GM12878 (cell line): Measurements from ENCODE around the gene PSME3IP1. TPM values are rescaled to one million over a fixed set of nuclear protein-coding genes. Genes with fewer than 3 reads are reported as not detected.

ENCODE experiments used
- ASH2L ChIP-seq: fragments of 300-600, 200-600 bp; sonication (generic); IDR thresholded peaks from 2 replicates; pipeline ENCODE4 v1.6.1; 2017; ENCODE audit warnings: low read depth, mild to moderate bottlenecking, borderline replicate concordance
- BACH1 ChIP-seq: fragments of 450-650 bp; IDR thresholded peaks from 2 replicates; pipeline ENCODE4 v1.6.1; 2017; ENCODE audit warnings: mild to moderate bottlenecking, borderline replicate concordance
- BMI1 ChIP-seq: fragments of 450-650 bp; IDR thresholded peaks from 2 replicates; pipeline ENCODE4 v1.6.1; 2016; ENCODE audit warnings: mild to moderate bottlenecking, moderate library complexity, borderline replicate concordance
- CHD1 ChIP-seq: IDR thresholded peaks from 2 replicates; pipeline ENCODE4 v1.6.1; 2012; ENCODE audit warnings: low read depth, low read length, improper control_type of control experiment
- EED ChIP-seq: sonication (generic); IDR thresholded peaks from 2 replicates; pipeline ENCODE4 v1.6.1; 2016; ENCODE audit warnings: antibody characterized with exemption, low read depth
- EGR1 ChIP-seq, 2 experiments: IDR thresholded peaks; 1 replicate in 1 of 2; 2 replicates in 1 of 2; pipeline ENCODE4 v1.6.1; 2011 to 2012; ENCODE audit warnings: low read depth in 2 of 2, low read length in 2 of 2, borderline replicate concordance in 1 of 2, mild to moderate bottlenecking in 1 of 2, moderate library complexity in 1 of 2
- HCFC1 ChIP-seq: fragments of 150-350 bp; IDR thresholded peaks from 2 replicates; pipeline ENCODE4 v1.6.1; 2014; ENCODE audit warnings: low read length
- IKZF2 ChIP-seq, 2 experiments: fragments of 450-650 bp; IDR thresholded peaks; 2 replicates each; pipeline ENCODE4 v1.6.1; 2017; ENCODE audit warnings: mild to moderate bottlenecking in 2 of 2, moderate library complexity in 2 of 2
- KDM1A ChIP-seq: fragments of 200-600 bp; sonication (generic); IDR thresholded peaks from 2 replicates; pipeline ENCODE4 v1.6.1; 2016; ENCODE audit warnings: borderline replicate concordance
- KLF5 ChIP-seq: fragments of 450-650 bp; IDR thresholded peaks from 2 replicates; pipeline ENCODE4 v1.6.1; 2014; ENCODE audit warnings: mild to moderate bottlenecking; ENCODE audit not compliant: partially characterized antibody
- MEF2A ChIP-seq: IDR thresholded peaks from 2 replicates; pipeline ENCODE4 v1.6.1; 2011; ENCODE audit warnings: low read depth, mild to moderate bottlenecking, low read length, moderate library complexity; ENCODE audit not compliant: insufficient read depth
- MYC ChIP-seq: IDR thresholded peaks from 2 replicates; pipeline ENCODE4 v1.6.1; 2011; ENCODE audit warnings: mild to moderate bottlenecking, low read length, moderate library complexity, inconsistent platforms; ENCODE audit not compliant: insufficient read depth, insufficient replicate concordance, insufficient read length, severe bottlenecking
- NBN ChIP-seq: fragments of 450-650 bp; IDR thresholded peaks from 2 replicates; pipeline ENCODE4 v1.6.1; 2016
- NFIC ChIP-seq: IDR thresholded peaks from 2 replicates; pipeline ENCODE4 v1.6.1; 2012; ENCODE audit warnings: low read depth, mild to moderate bottlenecking, inconsistent platforms, low read length, moderate library complexity
- NFYB ChIP-seq: IDR thresholded peaks from 2 replicates; pipeline ENCODE4 v1.6.1; 2011; ENCODE audit warnings: low read depth, mild to moderate bottlenecking, low read length, improper control_type of control experiment, moderate library complexity; ENCODE audit not compliant: insufficient read depth
- NRF1 ChIP-seq: conservative IDR thresholded peaks from 2 replicates; pipeline ENCODE4 v1.6.1; 2011; ENCODE audit warnings: mild to moderate bottlenecking, low read depth, low read length, improper control_type of control experiment
- PAX8 ChIP-seq: fragments of 450-650 bp; IDR thresholded peaks from 2 replicates; pipeline ENCODE4 v1.6.1; 2017; ENCODE audit warnings: mild to moderate bottlenecking, moderate library complexity
- RELB ChIP-seq: fragments of 450-650 bp; IDR thresholded peaks from 2 replicates; pipeline ENCODE4 v1.6.1; 2017; ENCODE audit warnings: low read depth, mild to moderate bottlenecking, moderate library complexity
- SIX5 ChIP-seq: IDR thresholded peaks from 2 replicates; pipeline ENCODE4 v1.6.1; 2011; ENCODE audit warnings: mild to moderate bottlenecking, low read depth, low read length, moderate library complexity; ENCODE audit not compliant: severe bottlenecking
- SP1 ChIP-seq: IDR thresholded peaks from one replicate; pipeline ENCODE4 v1.6.1; 2011; ENCODE audit warnings: low read depth, low read length
- WRNIP1 ChIP-seq: IDR thresholded peaks from 2 replicates; pipeline ENCODE4 v1.6.1; 2011; ENCODE audit warnings: low read depth, low read length, improper control_type of control experiment, borderline replicate concordance
- ZNF207 ChIP-seq: fragments of 450-650 bp; IDR thresholded peaks from 2 replicates; pipeline ENCODE4 v1.6.1; 2014; ENCODE audit warnings: antibody characterized with exemption, mild to moderate bottlenecking, borderline replicate concordance
- ZNF217 ChIP-seq: fragments of 450-650 bp; IDR thresholded peaks from 2 replicates; pipeline ENCODE4 v1.6.1; 2017; ENCODE audit warnings: antibody characterized with exemption, mild to moderate bottlenecking
- ZNF24 ChIP-seq: fragments of 450-650 bp; IDR thresholded peaks from 2 replicates; pipeline ENCODE4 v1.6.1; 2017; ENCODE audit warnings: antibody characterized with exemption, mild to moderate bottlenecking
- ZNF274 ChIP-seq: IDR thresholded peaks from one replicate; pipeline ENCODE4 v1.8.0; 2011; ENCODE audit not compliant: insufficient read length, insufficient read depth
- polyA plus RNA-seq, 11 experiments: library from polyadenylated mRNA; depleted of rRNA in 4 of 11; unstranded in 6 of 11; stranded (reverse) in 5 of 11; fragments of >200 nt; fragmentation: Nextera tagmentation in 4 of 11; fragmentation: Illumina TruSeq in 1 of 11; extraction: Ambion mirVana in 4 of 11; extraction: Trizol in 1 of 11; gene quantifications; 1 replicate in 1 of 11; 2 replicates in 10 of 11; pipeline versions ENCODE4 v1.2.1 to v1.2.3, GENCODE V29; 2011 to 2016; ENCODE audit warnings: inconsistent platforms in 2 of 11, missing spikeins in 2 of 11, low read depth in 1 of 11
- total RNA-seq, 4 experiments: library from RNA; depleted of rRNA in 3 of 4; stranded (reverse); fragments of >200 nt in 3 of 4; fragmentation: Illumina TruSeq in 1 of 4; extraction: Trizol in 1 of 4; gene quantifications; 2 replicates each; pipeline versions ENCODE4 v1.2.1 to v1.2.3, GENCODE V29; 2013 to 2021
- TF ChIP-seq, protein P1 (sequence below): IDR thresholded peaks from 2 replicates; pipeline ENCODE4 v1.6.1; 2012; ENCODE audit warnings: improper control_type of control experiment, low read depth, low read length; ENCODE audit not compliant: insufficient replicate concordance

The PSME3IP1 gene
- total and polyA plus RNA-seq, 10 of the 15 experiments (the other 5 are each of a cell fraction or from before 2014, with no cell fraction given): 67.9 to 174 (median 111) TPM

GRCh38 chr16:57185446-57185944 lies 344 bp downstream of the PSME3IP1 start (continued):
- TF ChIP-seq ZNF24 (no peak), SP1 (no peak), ZNF217 (no peak), BMI1 (no peak), HCFC1 (no peak), IKZF2 (IDR thresholded peaks at IDR 0.05) (peak; percentile 10 to 14; a peak in 1 of 4 replicates), EGR1 (IDR thresholded peaks at IDR 0.05; ENCODE audit: borderline replicate concordance in 1 of 2, low read depth in 2 of 2, low read length in 2 of 2) (no peak), NFYB (no peak), BACH1 (0 out of 2 replicates have a peak, but pooled peaks have one; percentile 15), MEF2A (no peak), EED (no peak), ASH2L (peak; percentile 92; the same call in 1 of the 2 replicates), NRF1 (no peak), KDM1A (no peak), KLF5 (no peak), SIX5 (no peak), WRNIP1 (no peak), CHD1 (no peak), ZNF207 (peak; percentile 66; the same call in 1 of the 2 replicates), MYC (no peak), NBN (peak; percentile 89; the same call in 1 of the 2 replicates), NFIC (no peak), RELB (no peak; the same call in 1 of the 2 replicates), PAX8 (no peak), ZNF274 (no peak)
- TF ChIP-seq, protein P1, sequence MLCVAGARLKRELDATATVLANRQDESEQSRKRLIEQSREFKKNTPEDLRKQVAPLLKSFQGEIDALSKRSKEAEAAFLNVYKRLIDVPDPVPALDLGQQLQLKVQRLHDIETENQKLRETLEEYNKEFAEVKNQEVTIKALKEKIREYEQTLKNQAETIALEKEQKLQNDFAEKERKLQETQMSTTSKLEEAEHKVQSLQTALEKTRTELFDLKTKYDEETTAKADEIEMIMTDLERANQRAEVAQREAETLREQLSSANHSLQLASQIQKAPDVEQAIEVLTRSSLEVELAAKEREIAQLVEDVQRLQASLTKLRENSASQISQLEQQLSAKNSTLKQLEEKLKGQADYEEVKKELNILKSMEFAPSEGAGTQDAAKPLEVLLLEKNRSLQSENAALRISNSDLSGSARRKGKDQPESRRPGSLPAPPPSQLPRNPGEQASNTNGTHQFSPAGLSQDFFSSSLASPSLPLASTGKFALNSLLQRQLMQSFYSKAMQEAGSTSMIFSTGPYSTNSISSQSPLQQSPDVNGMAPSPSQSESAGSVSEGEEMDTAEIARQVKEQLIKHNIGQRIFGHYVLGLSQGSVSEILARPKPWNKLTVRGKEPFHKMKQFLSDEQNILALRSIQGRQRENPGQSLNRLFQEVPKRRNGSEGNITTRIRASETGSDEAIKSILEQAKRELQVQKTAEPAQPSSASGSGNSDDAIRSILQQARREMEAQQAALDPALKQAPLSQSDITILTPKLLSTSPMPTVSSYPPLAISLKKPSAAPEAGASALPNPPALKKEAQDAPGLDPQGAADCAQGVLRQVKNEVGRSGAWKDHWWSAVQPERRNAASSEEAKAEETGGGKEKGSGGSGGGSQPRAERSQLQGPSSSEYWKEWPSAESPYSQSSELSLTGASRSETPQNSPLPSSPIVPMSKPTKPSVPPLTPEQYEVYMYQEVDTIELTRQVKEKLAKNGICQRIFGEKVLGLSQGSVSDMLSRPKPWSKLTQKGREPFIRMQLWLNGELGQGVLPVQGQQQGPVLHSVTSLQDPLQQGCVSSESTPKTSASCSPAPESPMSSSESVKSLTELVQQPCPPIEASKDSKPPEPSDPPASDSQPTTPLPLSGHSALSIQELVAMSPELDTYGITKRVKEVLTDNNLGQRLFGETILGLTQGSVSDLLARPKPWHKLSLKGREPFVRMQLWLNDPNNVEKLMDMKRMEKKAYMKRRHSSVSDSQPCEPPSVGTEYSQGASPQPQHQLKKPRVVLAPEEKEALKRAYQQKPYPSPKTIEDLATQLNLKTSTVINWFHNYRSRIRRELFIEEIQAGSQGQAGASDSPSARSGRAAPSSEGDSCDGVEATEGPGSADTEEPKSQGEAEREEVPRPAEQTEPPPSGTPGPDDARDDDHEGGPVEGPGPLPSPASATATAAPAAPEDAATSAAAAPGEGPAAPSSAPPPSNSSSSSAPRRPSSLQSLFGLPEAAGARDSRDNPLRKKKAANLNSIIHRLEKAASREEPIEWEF: no peak
